RPMI8226 (cell line): ENCODE data around the gene BBS2.
A peak's percentile ranks its signal among the peaks of the same experiment; 100 is the strongest.

Source experiments
- DNase-seq: peaks from one replicate; pipeline ENCODE4 v3.0.0-alpha.2; 2015

Gene BBS2

GRCh38 chr16:56470666-56471065, 49.2 kb downstream of the BBS2 start:
- no peak for DNase-seq

DNA sequence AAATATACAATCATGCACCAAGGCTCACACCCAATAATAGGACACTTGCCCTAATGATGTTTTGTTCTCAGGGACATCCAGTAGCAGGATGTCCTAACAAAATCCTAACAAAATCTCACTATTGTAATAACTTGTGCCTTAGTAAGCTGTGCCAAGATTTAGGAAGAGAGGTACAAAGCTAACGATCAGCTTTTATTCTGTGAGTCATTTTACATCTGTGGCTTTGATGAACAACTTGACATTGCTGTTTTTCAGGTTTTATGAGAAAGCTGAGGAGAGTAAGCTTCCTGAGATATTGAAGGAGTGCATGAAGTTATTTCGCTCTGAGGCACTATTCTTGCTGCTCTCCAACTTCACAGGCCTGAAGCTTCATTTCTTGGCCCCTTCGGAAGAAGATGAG, 49.6 kb downstream of the BBS2 start:
- DNase-seq: no peak

GRCh38 chr16:56469748-56470147, 50.1 kb downstream of the BBS2 start:
- no peak for DNase-seq

DNA sequence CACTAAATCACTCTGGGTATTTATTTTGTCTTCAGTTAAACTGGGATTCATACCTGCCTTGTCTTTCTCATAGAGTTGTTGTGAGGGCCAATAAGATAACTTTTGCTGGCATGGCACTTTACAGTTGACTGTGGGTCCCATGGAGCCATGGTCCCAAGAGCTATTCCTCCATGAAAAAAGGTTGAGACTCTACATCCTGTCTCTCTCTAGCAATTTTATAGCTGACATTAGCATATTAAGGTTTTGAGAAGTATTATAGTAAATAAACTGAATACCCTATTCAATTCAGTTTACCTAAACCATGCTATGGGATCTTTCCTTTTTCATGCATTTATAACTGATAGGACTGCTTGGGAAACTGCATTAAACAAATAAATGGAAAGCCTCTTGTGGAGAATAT, 51.0 kb downstream of the BBS2 start:
- DNase-seq: no peak

GRCh38 chr16:56466344-56466743, 53.5 kb downstream of the BBS2 start:
- no peak for DNase-seq

DNA sequence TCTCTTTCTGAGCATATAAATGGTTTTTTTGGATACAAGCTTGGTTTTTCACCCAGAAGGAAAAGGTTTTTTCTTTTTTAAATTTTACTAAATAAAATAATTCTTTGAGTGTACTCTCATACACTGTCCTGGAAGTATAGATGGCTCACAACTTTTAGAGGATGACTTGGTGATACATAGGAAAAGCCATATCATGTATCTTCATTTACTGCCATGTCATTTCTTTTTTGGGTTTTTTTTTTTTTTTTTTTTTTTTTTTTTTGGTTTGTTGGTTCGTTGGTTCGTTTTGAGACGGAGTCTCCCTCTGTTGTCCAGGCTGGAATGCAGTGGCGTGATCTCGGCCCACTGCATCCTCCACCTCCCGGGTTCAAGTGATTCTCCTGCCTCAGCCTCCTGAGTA, 56.7 kb downstream of the BBS2 start:
- DNase-seq: no peak

GRCh38 chr16:56462064-56462796, 57.6 kb downstream of the BBS2 start:
- DNase-seq: no peak

- DNase-seq: no peak
Measured at GRCh38 chr16:56460101-56460500, 59.7 kb downstream of the BBS2 start.

DNA sequence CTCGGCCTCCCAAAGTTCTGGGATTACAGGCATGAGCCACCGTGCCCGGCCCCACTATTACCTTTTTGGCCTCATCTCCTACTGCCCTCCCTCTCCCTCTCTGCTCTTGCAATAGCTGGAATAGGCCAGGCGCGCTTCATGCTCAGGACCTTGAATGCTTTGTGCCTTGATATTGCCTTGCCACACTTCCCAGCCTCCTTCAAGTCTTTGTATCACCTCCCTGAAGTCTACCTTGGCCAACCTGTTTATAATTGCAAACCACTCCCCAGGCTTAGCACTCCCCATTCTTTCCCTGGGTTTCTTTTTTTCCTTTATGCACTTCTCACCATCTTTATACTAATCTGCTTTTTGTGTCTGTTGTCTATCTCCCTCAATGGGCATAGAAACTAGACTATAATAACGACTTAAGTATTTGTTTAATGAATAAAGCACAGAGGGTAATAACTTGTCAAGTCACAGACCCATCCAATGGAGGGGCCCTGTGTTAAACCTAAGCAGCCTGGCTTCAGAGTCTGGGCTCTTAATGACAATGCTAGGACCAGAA, 61.8 kb downstream of the BBS2 start:
- DNase-seq: no peak

DNA sequence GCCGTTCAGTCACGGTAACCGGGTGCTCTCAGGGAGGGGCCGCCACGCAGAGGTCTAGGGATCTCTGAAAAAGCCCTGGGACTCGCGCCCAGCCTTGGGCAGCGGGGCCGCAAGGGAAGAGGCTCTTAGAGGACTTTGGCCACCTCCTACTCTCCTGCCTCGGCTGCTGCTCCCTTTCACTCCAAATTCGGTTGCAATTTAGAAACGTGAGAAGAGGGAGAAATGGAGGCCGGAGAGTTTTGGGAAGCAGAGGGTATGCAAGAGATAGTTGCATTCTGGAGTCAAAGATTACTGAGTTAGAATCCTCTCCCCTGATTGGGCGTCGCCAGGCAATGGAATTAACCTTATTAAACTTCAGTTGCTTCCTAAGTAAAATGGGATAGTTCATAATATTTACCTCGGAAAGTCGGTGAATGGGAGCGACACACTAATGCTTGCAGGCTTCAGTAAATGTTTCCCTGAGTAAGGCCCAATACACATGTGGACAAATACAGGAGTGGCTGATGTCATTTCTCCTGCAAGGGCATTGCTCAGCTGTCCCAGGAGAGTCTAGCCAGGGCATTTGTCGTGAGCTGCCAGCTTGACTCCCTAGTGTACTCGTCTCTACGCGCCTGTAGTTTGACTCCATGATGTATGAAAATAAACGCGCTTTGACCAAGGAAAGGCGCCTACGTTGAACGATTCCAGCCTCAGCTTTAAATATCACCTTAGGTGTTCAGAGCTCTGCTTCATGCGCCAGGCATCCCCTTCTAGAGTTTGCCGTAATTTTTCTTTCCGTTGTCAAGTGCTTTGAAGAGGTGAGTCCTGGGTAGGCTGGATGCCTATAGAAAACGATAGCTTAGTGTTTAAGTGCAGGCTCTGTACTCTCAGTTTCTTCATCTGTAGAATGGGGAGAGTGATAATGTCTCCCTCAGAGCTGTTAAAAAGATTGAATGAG, 67.8 kb downstream of the BBS2 start:
- DNase-seq: peak; percentile 72

- DNase-seq: peak; percentile 98
Measured at GRCh38 chr16:56450986-56451752, 68.7 kb downstream of the BBS2 start, which contains the start of the genes NUDT21 and OGFOD1. NUDT21 (minus strand) TSS chr16:56451332; CDS start chr16:56451202, 130 bp downstream. OGFOD1 (plus strand) TSS chr16:56451554; CDS start chr16:56451613, 59 bp downstream.

GRCh38 chr16:56450275-56450985, 69.4 kb downstream of the BBS2 start:
- peak; percentile 50 for DNase-seq

GRCh38 chr16:56448005-56448404, 71.8 kb downstream of the BBS2 start:
- no peak for DNase-seq

DNA sequence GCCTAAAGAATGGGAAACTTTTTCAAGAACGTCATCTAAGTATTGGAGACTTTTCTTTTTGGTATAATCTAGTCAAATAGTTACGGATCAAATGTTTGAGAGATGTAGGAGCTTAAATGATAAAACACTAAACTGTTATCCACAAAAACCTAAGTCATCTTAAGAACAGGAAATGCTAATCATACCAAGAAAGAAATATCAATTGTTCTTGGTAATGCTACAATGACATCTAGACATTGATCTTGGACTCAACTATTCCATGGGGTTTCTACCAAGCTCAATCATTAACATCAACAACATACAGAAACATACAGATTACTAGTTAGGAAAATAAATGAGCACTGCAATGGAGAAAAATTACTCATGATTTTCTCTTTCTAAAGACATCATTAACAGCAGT, 72.5 kb downstream of the BBS2 start:
- DNase-seq: no peak

DNA sequence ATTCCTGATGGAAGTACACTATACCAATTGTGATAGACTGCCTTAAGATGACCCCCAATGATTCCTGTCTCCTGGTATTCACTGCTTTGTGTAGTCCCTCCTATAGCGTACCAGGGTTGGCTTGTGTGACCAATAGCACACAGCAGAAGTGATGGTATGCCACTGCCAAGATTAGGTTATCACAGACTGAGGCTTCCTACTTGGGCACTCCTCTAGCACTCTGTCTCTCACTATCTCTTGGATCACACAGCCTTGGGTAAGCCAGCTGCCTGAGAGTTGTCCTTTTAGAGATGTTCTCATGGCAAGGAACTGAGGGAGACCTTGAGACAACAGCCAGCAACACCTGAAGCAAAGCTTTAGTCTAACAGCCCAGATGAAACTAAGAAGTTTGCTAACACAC, 81.8 kb downstream of the BBS2 start:
- DNase-seq: no peak

DNA sequence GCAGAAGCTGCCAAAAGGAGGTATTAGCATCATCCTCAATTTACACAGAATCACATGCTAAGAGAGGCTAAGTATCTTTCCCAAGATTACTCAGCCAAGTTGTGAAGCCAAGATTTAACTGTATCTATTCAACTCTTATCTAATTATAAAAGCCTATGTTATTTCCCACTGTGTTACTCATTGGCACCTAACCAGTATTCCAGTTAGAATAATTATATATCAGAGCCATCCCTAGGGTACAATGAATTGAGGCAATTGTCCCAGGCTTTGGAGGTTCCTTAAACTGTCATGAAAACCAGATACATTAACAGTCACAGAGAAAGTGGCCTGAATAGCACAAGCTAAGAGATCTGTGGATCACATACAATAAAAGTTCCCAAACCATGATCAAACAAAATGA, 83.6 kb downstream of the BBS2 start:
- DNase-seq: no peak
